Measurements from ENCODE around the gene CHDH. TPM values are rescaled to one million over a fixed set of nuclear protein-coding genes. Genes with fewer than 3 reads are reported as not detected.

Gene CHDH
- polyA plus RNA-seq, 1 donor, result 10.3 TPM

DNA sequence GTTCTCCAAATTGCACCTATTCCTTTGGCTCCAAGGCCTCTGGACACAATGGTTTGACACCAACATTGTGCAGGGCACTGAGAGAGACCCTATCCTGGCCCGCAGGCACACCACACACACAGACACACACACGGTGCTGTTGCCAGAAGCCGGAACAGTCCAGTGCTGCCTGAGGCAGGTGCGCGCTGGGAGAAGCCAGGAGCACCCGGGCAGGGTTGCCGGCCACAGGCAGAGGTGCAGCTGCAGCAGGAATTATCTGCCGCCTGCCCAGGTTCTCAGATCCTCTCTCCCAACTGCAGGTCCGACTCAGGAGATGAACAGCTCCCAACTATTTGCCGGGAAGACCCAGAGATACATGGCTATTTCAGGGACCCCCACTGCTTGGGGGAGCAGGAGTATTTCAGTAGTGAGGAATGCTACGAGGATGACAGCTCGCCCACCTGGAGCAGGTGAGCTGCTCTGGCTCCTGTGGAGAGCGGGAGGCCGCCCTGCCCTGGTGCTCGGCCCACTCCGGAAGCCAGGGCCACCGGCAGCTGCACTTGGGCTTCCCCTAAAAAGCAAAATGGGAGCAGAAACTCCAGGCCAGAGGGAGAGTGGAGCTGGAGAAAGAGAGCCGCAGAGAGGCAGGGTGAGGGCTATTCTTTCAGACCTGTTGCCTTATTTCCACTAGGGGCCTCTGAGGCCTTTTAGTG, 42.9 kb downstream of the CHDH start:
- no peak overlapping the region for H3K4me3 ChIP-seq (ENCODE audit: low read length)
- no peak for DNase-seq
- peaks cover 44% of the 10 kb centered on the region for H3K36me3 ChIP-seq (ENCODE audit: control insufficient read depth, insufficient read depth, low read length)
- H3K27ac ChIP-seq (ENCODE audit: low read length), result no peak overlapping the region
- no peaks in the 10 kb centered on the region for H3K9me3 ChIP-seq (ENCODE audit: control insufficient read depth, low read depth, low read length)
- WGBS (ENCODE audit: insufficient coverage, low lambda C conversion rate), result no CpG with 5 or more reads among the region's 18 CpGs
- peaks cover 19% of the 10 kb centered on the region for H3K4me1 ChIP-seq (ENCODE audit: control insufficient read depth, insufficient read depth, low read length)
- H3K27me3 ChIP-seq (ENCODE audit: control insufficient read depth, insufficient read depth, low read length), result no peaks in the 10 kb centered on the region

GRCh38 chr3:53802256-53802880, 43.9 kb downstream of the CHDH start:
- WGBS (ENCODE audit: insufficient coverage, low lambda C conversion rate), result no CpG with 5 or more reads among the region's 8 CpGs
- peaks cover 14% of the 10 kb centered on the region for H3K4me1 ChIP-seq (ENCODE audit: control insufficient read depth, insufficient read depth, low read length)
- H3K27ac ChIP-seq (ENCODE audit: low read length), result no peak overlapping the region
- no peaks in the 10 kb centered on the region for H3K27me3 ChIP-seq (ENCODE audit: control insufficient read depth, insufficient read depth, low read length)
- H3K9me3 ChIP-seq (ENCODE audit: control insufficient read depth, low read depth, low read length), result no peaks in the 10 kb centered on the region
- no peak overlapping the region for H3K4me3 ChIP-seq (ENCODE audit: low read length)
- peaks cover 47% of the 10 kb centered on the region for H3K36me3 ChIP-seq (ENCODE audit: control insufficient read depth, insufficient read depth, low read length)
- DNase-seq, result no peak

DNA sequence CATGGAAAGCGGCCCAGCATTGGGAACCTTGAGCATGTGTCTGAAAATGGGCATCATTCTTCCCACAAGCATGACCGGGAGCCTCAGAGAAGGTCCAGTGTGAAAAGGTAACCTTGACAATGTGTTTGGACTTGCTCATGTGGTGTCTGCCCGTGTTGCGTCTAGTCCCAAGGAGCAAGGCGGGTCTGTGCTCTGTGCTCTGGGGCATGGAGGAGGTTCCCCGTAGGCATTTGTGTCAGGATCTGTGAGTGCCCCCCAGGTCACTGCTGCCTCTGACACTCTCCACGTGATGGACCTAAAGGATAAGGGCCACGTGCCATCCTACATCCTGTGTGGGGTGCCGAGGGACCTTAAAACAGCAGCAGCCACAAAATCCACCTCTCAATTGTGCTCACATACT, 44.9 kb downstream of the CHDH start:
- WGBS (ENCODE audit: insufficient coverage, low lambda C conversion rate), result no CpG with 5 or more reads among the region's 9 CpGs
- H3K4me3 ChIP-seq (ENCODE audit: low read length), result no peak overlapping the region
- peaks cover 3% of the 10 kb centered on the region for H3K4me1 ChIP-seq (ENCODE audit: control insufficient read depth, insufficient read depth, low read length)
- DNase-seq, result no peak
- H3K36me3 ChIP-seq (ENCODE audit: control insufficient read depth, insufficient read depth, low read length), result peaks cover 47% of the 10 kb centered on the region
- no peaks in the 10 kb centered on the region for H3K27me3 ChIP-seq (ENCODE audit: control insufficient read depth, insufficient read depth, low read length)
- H3K9me3 ChIP-seq (ENCODE audit: control insufficient read depth, low read depth, low read length), result no peaks in the 10 kb centered on the region
- H3K27ac ChIP-seq (ENCODE audit: low read length), result no peak overlapping the region

DNA sequence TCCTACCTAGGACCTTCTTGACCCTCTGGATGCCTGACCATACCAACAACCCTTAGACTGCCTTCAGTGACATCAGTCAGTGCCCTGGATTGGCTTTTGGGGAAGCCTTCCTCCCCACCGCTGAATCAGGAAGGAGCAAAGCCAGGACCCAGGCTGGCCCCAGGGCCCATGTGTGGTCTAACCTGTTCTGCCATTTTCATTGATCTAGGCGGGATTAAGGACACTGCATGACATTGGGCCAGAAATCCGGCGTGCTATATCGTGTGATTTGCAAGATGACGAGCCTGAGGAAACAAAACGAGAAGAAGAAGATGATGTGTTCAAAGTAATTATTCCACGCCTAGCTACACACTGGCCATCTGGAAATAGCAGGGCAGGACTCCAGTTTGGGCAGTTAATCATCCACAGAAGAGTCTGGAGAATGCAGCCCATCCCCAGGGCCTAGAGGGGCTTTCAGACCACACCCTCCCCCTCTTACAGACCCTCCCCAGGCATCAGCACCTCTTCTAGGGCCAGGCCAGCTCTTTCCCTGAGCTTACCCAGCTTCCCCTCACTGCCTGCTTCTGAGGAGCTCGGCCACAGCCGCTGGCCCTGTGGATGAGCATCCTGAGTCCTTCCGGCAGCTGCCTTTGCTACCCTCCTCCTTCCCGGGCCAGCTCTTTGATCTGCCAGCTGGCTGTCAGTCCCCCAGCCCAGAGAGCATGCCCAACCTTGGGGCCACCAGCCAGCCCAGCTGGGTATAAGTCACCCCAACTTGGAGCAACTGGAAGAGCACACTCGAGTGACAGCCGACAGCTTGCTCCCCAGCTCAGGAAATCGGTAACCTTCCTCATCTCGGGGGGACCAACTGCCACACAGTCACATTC, 45.9 kb downstream of the CHDH start:
- Histone ChIP-seq H3K9me3 (ENCODE audit: control insufficient read depth, low read depth, low read length) (no peaks in the 10 kb centered on the region), H3K4me1 (ENCODE audit: control insufficient read depth, insufficient read depth, low read length) (no peaks in the 10 kb centered on the region), H3K4me3 (ENCODE audit: low read length) (no peak overlapping the region), H3K36me3 (ENCODE audit: control insufficient read depth, insufficient read depth, low read length) (peaks cover 47% of the 10 kb centered on the region), H3K27ac (ENCODE audit: low read length) (no peak overlapping the region), H3K27me3 (ENCODE audit: control insufficient read depth, insufficient read depth, low read length) (no peaks in the 10 kb centered on the region)
- no peak for DNase-seq
- no CpG with 5 or more reads among the region's 16 CpGs for WGBS (ENCODE audit: insufficient coverage, low lambda C conversion rate)

- Histone ChIP-seq H3K4me1 (ENCODE audit: control insufficient read depth, insufficient read depth, low read length) (no peaks in the 10 kb centered on the region), H3K27me3 (ENCODE audit: control insufficient read depth, insufficient read depth, low read length) (no peaks in the 10 kb centered on the region), H3K27ac (ENCODE audit: low read length) (no peak overlapping the region), H3K9me3 (ENCODE audit: control insufficient read depth, low read depth, low read length) (no peaks in the 10 kb centered on the region), H3K36me3 (ENCODE audit: control insufficient read depth, insufficient read depth, low read length) (peaks cover 44% of the 10 kb centered on the region), H3K4me3 (ENCODE audit: low read length) (no peak overlapping the region)
- no peak for DNase-seq
- no CpG with 5 or more reads among the region's 12 CpGs for WGBS (ENCODE audit: insufficient coverage, low lambda C conversion rate)
Observed at GRCh38 chr3:53799338-53799865, 46.8 kb downstream of the CHDH start.

GRCh38 chr3:53798144-53798543, 48.1 kb downstream of the CHDH start:
- no peaks in the 10 kb centered on the region for H3K27me3 ChIP-seq (ENCODE audit: control insufficient read depth, insufficient read depth, low read length)
- H3K4me1 ChIP-seq (ENCODE audit: control insufficient read depth, insufficient read depth, low read length), result no peaks in the 10 kb centered on the region
- H3K27ac ChIP-seq (ENCODE audit: low read length), result no peak overlapping the region
- peaks cover 39% of the 10 kb centered on the region for H3K36me3 ChIP-seq (ENCODE audit: control insufficient read depth, insufficient read depth, low read length)
- no peak overlapping the region for H3K4me3 ChIP-seq (ENCODE audit: low read length)
- no CpG with 5 or more reads among the region's 8 CpGs for WGBS (ENCODE audit: insufficient coverage, low lambda C conversion rate)
- DNase-seq, result no peak
- no peaks in the 10 kb centered on the region for H3K9me3 ChIP-seq (ENCODE audit: control insufficient read depth, low read depth, low read length)

GRCh38 chr3:53795789-53796560, 50.2 kb downstream of the CHDH start:
- DNase-seq, result peak in 1 of 2 donors; percentile 31
- Histone ChIP-seq H3K36me3 (ENCODE audit: control insufficient read depth, insufficient read depth, low read length) (peaks cover 30% of the 10 kb centered on the region), H3K4me1 (ENCODE audit: control insufficient read depth, insufficient read depth, low read length) (no peaks in the 10 kb centered on the region), H3K9me3 (ENCODE audit: control insufficient read depth, low read depth, low read length) (no peaks in the 10 kb centered on the region), H3K27me3 (ENCODE audit: control insufficient read depth, insufficient read depth, low read length) (no peaks in the 10 kb centered on the region), H3K27ac (ENCODE audit: low read length) (no peak overlapping the region), H3K4me3 (ENCODE audit: low read length) (no peak overlapping the region)
- WGBS (ENCODE audit: insufficient coverage, low lambda C conversion rate), result no CpG with 5 or more reads among the region's 12 CpGs

GRCh38 chr3:53795176-53795575, 51.0 kb downstream of the CHDH start:
- no peak for DNase-seq
- Histone ChIP-seq H3K4me1 (ENCODE audit: control insufficient read depth, insufficient read depth, low read length) (no peaks in the 10 kb centered on the region), H3K27me3 (ENCODE audit: control insufficient read depth, insufficient read depth, low read length) (no peaks in the 10 kb centered on the region), H3K9me3 (ENCODE audit: control insufficient read depth, low read depth, low read length) (no peaks in the 10 kb centered on the region), H3K27ac (ENCODE audit: low read length) (no peak overlapping the region), H3K4me3 (ENCODE audit: low read length) (no peak overlapping the region), H3K36me3 (ENCODE audit: control insufficient read depth, insufficient read depth, low read length) (peaks cover 23% of the 10 kb centered on the region)
- WGBS (ENCODE audit: insufficient coverage, low lambda C conversion rate), result no CpG with 5 or more reads among the region's 3 CpGs

DNA sequence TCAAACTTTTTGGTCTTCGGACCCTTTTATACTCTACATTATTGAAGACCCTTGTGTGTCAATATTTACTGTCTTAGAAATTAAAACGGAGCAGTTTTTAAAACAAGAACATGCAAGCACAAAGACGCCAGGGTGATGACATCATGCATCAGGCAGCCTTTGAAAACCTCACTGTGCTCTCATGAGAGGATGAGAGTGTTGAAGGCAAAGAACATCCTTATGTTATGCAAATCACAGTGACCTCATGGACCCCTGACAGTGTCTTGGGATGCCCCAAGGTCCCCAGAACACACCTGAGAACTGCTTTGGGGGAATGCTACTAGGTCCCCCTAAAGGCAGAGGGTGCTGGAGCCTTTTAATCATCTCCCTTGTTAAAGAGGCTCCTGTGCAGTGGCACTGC, 51.6 kb downstream of the CHDH start:
- H3K36me3 ChIP-seq (ENCODE audit: control insufficient read depth, insufficient read depth, low read length), result peaks cover 22% of the 10 kb centered on the region
- 80% methylated on average over 1 of the region's 3 CpGs for WGBS (ENCODE audit: insufficient coverage, low lambda C conversion rate)
- no peaks in the 10 kb centered on the region for H3K9me3 ChIP-seq (ENCODE audit: control insufficient read depth, low read depth, low read length)
- H3K27me3 ChIP-seq (ENCODE audit: control insufficient read depth, insufficient read depth, low read length), result no peaks in the 10 kb centered on the region
- H3K4me3 ChIP-seq (ENCODE audit: low read length), result no peak overlapping the region
- no peak overlapping the region for H3K27ac ChIP-seq (ENCODE audit: low read length)
- no peaks in the 10 kb centered on the region for H3K4me1 ChIP-seq (ENCODE audit: control insufficient read depth, insufficient read depth, low read length)
- DNase-seq, result no peak

DNA sequence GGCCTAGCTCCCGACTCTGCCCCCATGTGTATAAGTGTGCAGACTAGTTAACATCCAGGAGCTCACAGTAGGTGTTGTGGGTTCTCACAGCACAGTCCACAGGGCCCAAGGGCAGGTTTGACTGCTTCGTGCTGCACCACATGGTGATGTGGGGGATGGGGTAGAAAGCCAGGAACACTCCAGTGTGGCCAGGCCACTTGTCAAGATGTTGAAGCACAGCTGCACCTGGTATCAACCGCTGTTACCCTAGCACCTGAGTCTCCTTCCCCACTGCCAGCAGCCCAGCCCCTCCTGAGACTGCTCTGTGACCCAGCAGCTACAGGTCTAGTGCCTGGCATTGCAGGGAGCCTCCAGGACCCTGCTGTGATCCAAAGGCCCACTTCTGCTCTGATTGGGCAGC, 53.4 kb downstream of the CHDH start:
- H3K36me3 ChIP-seq (ENCODE audit: control insufficient read depth, insufficient read depth, low read length), result peaks cover 19% of the 10 kb centered on the region
- WGBS (ENCODE audit: insufficient coverage, low lambda C conversion rate), result no CpG with 5 or more reads among the region's 3 CpGs
- H3K4me1 ChIP-seq (ENCODE audit: control insufficient read depth, insufficient read depth, low read length), result no peaks in the 10 kb centered on the region
- DNase-seq, result no peak
- H3K4me3 ChIP-seq (ENCODE audit: low read length), result no peak overlapping the region
- H3K27ac ChIP-seq (ENCODE audit: low read length), result no peak overlapping the region
- H3K27me3 ChIP-seq (ENCODE audit: control insufficient read depth, insufficient read depth, low read length), result no peaks in the 10 kb centered on the region
- H3K9me3 ChIP-seq (ENCODE audit: control insufficient read depth, low read depth, low read length), result no peaks in the 10 kb centered on the region

Data from large intestine (tissue), 3 donors.